H1 (cell line): ENCODE measurements around the gene LCE3D.

Source experiments
- BACH1 ChIP-seq: IDR thresholded peaks from 2 replicates; pipeline ENCODE4 v1.6.1; 2012; ENCODE audit warnings: low read length, improper control_type of control experiment
- CHD2 ChIP-seq: IDR thresholded peaks from 2 replicates; pipeline ENCODE4 v1.6.1; 2012; ENCODE audit warnings: low read length, improper control_type of control experiment
- CHD7 ChIP-seq: fragments of 300-600 bp; sonication (generic); IDR thresholded peaks from 2 replicates; pipeline ENCODE4 v1.7.1; 2012; ENCODE audit warnings: low read length, moderate library complexity, mild to moderate bottlenecking, inconsistent platforms; ENCODE audit not compliant: insufficient replicate concordance
- CTCF ChIP-seq, 3 experiments: IDR thresholded peaks; 1 replicate in 2 of 3; 2 replicates in 1 of 3; pipeline versions ENCODE4 v1.5.1 to v1.6.1; 2011; ENCODE audit warnings: low read length in 3 of 3, mild to moderate bottlenecking in 3 of 3, inconsistent platforms in 2 of 3, low read depth in 1 of 3, moderate library complexity in 1 of 3; ENCODE audit not compliant: insufficient read depth in 1 of 3; ENCODE audit errors: control extremely low read depth in 1 of 3
- EGR1 ChIP-seq: IDR thresholded peaks from 2 replicates; pipeline ENCODE4 v1.6.1; 2011; ENCODE audit warnings: low read depth, low read length, borderline replicate concordance
- EP300 ChIP-seq, 2 experiments: IDR thresholded peaks; 1 replicate in 1 of 2; 2 replicates in 1 of 2; pipeline ENCODE4 v1.6.1; 2011 to 2012; ENCODE audit warnings: low read depth in 2 of 2, low read length in 2 of 2, mild to moderate bottlenecking in 2 of 2, borderline replicate concordance in 1 of 2, inconsistent platforms in 1 of 2, moderate library complexity in 1 of 2
- GABPA ChIP-seq: IDR thresholded peaks from 2 replicates; pipeline ENCODE4 v1.6.1; 2011; ENCODE audit warnings: mild to moderate bottlenecking, low read length, moderate library complexity, borderline replicate concordance; ENCODE audit not compliant: insufficient read depth
- GTF2F1 ChIP-seq: IDR thresholded peaks from 2 replicates; pipeline ENCODE4 v1.6.1; 2012; ENCODE audit warnings: low read depth, low read length, improper control_type of control experiment, borderline replicate concordance
- POLR2A ChIP-seq, 2 experiments: IDR thresholded peaks; 1 replicate in 1 of 2; 2 replicates in 1 of 2; pipeline ENCODE4 v1.6.1; 2011; ENCODE audit warnings: low read depth in 2 of 2, low read length in 2 of 2, mild to moderate bottlenecking in 2 of 2; ENCODE audit errors: control extremely low read depth in 1 of 2
- POLR2AphosphoS5 ChIP-seq: IDR thresholded peaks from 2 replicates; pipeline ENCODE4 v1.6.1; 2011; ENCODE audit warnings: low read depth, low read length
- SIN3A ChIP-seq, 2 experiments: IDR thresholded peaks in 1 of 2; conservative IDR thresholded peaks in 1 of 2; 2 replicates each; pipeline ENCODE4 v1.6.1; 2011 to 2012; ENCODE audit warnings: low read length in 2 of 2, improper control_type of control experiment in 1 of 2, low read depth in 1 of 2, mild to moderate bottlenecking in 1 of 2

GRCh38 chr1:152535774-152536173 lies 44.5 kb downstream of the LCE3D start:
- no peak for TF ChIP-seq CTCF (IDR thresholded peaks at IDR 0.05; ENCODE audit: control extremely low read depth in 1 of 3, insufficient read depth in 1 of 3, low read depth in 1 of 3, low read length in 3 of 3)
- no peak for TF ChIP-seq SIN3A (conservative IDR thresholded peaks at IDR 0.05 in 1 of 2, IDR thresholded peaks at IDR 0.05 in 1 of 2; ENCODE audit: low read depth in 1 of 2, low read length in 2 of 2)
- TF ChIP-seq POLR2AphosphoS5 = no peak
- TF ChIP-seq POLR2A (IDR thresholded peaks at IDR 0.05; ENCODE audit: control extremely low read depth in 1 of 2, low read depth in 2 of 2, low read length in 2 of 2) = no peak
- no peak for TF ChIP-seq CHD2
- TF ChIP-seq GABPA = no peak
- TF ChIP-seq EP300 (IDR thresholded peaks at IDR 0.05; ENCODE audit: borderline replicate concordance in 1 of 2, low read depth in 2 of 2, low read length in 2 of 2) = no peak
- no peak for TF ChIP-seq EGR1
- no peak for TF ChIP-seq BACH1
- no peak for TF ChIP-seq GTF2F1
- TF ChIP-seq CHD7 = no peak
